ENCODE results near the gene ACTR5.

The ACTR5 gene

GRCh38 chr20:38729767-38730166 lies 18.5 kb upstream of the ACTR5 start:
- no peak for DNase-seq

GRCh38 chr20:38730167-38730988 lies 17.9 kb upstream of the ACTR5 start:
- no peak for DNase-seq

GRCh38 chr20:38730989-38731737 lies 17.1 kb upstream of the ACTR5 start:
- peak; percentile 56 for DNase-seq

- DNase-seq, result no peak
Observed at GRCh38 chr20:38731738-38732113, 16.5 kb upstream of the ACTR5 start.

- no peak for DNase-seq
Observed at GRCh38 chr20:38732981-38733380, 15.3 kb upstream of the ACTR5 start.

- DNase-seq, result no peak
Observed at GRCh38 chr20:38735172-38735571, 13.1 kb upstream of the ACTR5 start.

GRCh38 chr20:38737887-38738286 lies 10.4 kb upstream of the ACTR5 start:
- DNase-seq, result no peak

- no peak for DNase-seq
Observed at GRCh38 chr20:38745757-38746156, 2.5 kb upstream of the ACTR5 start.

- DNase-seq, result no peak
Observed at GRCh38 chr20:38747495-38748096, 664 bp upstream of the ACTR5 start.

- DNase-seq, result peak; percentile 55
Observed at GRCh38 chr20:38748861-38749149, 545 bp downstream of the ACTR5 start.

GRCh38 chr20:38751360-38751976 lies 3.2 kb downstream of the ACTR5 start:
- peak; percentile 17 for DNase-seq

GRCh38 chr20:38752029-38752428 lies 3.8 kb downstream of the ACTR5 start:
- no peak for DNase-seq

- no peak for DNase-seq
Observed at GRCh38 chr20:38754924-38755323, 6.7 kb downstream of the ACTR5 start.

- DNase-seq, result no peak
Observed at GRCh38 chr20:38755324-38755910, 7.2 kb downstream of the ACTR5 start.

GRCh38 chr20:38757145-38757775 lies 9.0 kb downstream of the ACTR5 start:
- DNase-seq, result no peak

- no peak for DNase-seq
Observed at GRCh38 chr20:38759106-38759505, 10.8 kb downstream of the ACTR5 start.

GRCh38 chr20:38760978-38761377 lies 12.7 kb downstream of the ACTR5 start:
- DNase-seq, result no peak

- no peak for DNase-seq
Observed at GRCh38 chr20:38762174-38762573, 13.9 kb downstream of the ACTR5 start.

GRCh38 chr20:38763616-38764015 lies 15.4 kb downstream of the ACTR5 start:
- no peak for DNase-seq

- no peak for DNase-seq
Observed at GRCh38 chr20:38764567-38765318, 16.5 kb downstream of the ACTR5 start.

GRCh38 chr20:38766071-38766470 lies 17.8 kb downstream of the ACTR5 start:
- DNase-seq, result no peak
